Peyer's patch (tissue), 4 donors: Measurements from ENCODE around the gene LRRC15.

Experiments used
- CTCF ChIP-seq, 6 experiments: fragments of 450-650 bp in 4 of 6; fragments of 200-600 bp in 2 of 6; sonication (generic) in 1 of 6; IDR thresholded peaks; one replicate each; pipeline ENCODE4 v1.5.1; 2017 to 2019; ENCODE audit warnings: antibody characterized with exemption in 6 of 6, mild to moderate bottlenecking in 3 of 6, moderate library complexity in 1 of 6
- POLR2A ChIP-seq, 2 donors: fragments of 450-650 bp; IDR thresholded peaks; one replicate each; pipeline ENCODE4 v1.5.1; 2017; ENCODE audit warnings: antibody characterized with exemption in 2 of 2, mild to moderate bottlenecking in 2 of 2, moderate library complexity in 2 of 2

- TF ChIP-seq CTCF (IDR thresholded peaks at IDR 0.05) (no peak), POLR2A (IDR thresholded peaks at IDR 0.05) (no peak)
Measured at GRCh38 chr3:194312186-194312742, 57.3 kb downstream of the LRRC15 start.
